H7 (cell line): ENCODE data around the gene VPS16. TPM values are rescaled to one million over a fixed set of nuclear protein-coding genes. Genes with fewer than 3 reads are reported as not detected.
A peak's percentile ranks its signal among the peaks of the same experiment; 100 is the strongest.

Experiments used
- DNase-seq: peaks from one replicate; pipeline ENCODE4 v3.0.0; 2012
- H3K27me3 ChIP-seq: 2 replicates; pipeline ENCODE4 v1.6.0; 2011; ENCODE audit warnings: mild to moderate bottlenecking, low read length; ENCODE audit not compliant: control insufficient read depth, insufficient read depth
- H3K36me3 ChIP-seq: replicated peaks from 2 replicates; pipeline ENCODE4 v1.5.1; 2011; ENCODE audit warnings: low read length; ENCODE audit not compliant: control insufficient read depth, insufficient read depth
- H3K4me3 ChIP-seq: 2 replicates; pipeline ENCODE4 v1.5.1; 2011; ENCODE audit warnings: low read depth, mild to moderate bottlenecking, control low read depth, low read length, moderate library complexity; ENCODE audit not compliant: insufficient read depth
- total RNA-seq: library from RNA; depleted of rRNA; stranded (reverse); fragments of >200 nt; shearing (Covaris generic); gene quantifications from 2 replicates; pipeline ENCODE4 v1.2.3, GENCODE V29; 2014

The VPS16 gene
- total RNA-seq, 1 experiment from 2014 or later = 27.5 TPM

DNA sequence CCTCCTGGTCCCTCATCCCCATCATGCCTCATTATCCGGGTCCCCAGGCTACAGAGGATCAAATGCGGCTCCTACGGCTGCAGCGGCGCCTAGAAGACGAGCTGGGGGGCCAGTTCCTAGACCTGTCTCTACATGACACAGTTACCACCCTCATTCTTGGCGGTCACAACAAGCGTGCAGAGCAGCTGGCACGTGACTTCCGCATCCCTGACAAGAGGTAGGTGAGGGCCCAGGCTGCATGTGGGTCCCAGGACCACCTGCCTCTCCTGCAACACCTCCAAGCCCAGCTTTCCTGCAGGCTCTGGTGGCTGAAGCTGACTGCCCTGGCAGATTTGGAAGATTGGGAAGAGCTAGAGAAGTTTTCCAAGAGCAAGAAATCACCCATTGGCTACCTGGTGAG, 24.6 kb downstream of the VPS16 start:
- no peak for DNase-seq
- Histone ChIP-seq H3K36me3 (no peaks in the 10 kb centered on the region), H3K4me3 (no peak overlapping the region), H3K27me3 (no peaks in the 10 kb centered on the region)

GRCh38 chr20:2865630-2866029, 25.1 kb downstream of the VPS16 start:
- H3K27me3 ChIP-seq = no peaks in the 10 kb centered on the region; the same call in 1 of the 2 replicates
- H3K4me3 ChIP-seq = no peak overlapping the region
- no peaks in the 10 kb centered on the region for H3K36me3 ChIP-seq
- peak; percentile 77 for DNase-seq

GRCh38 chr20:2866236-2866635, 25.7 kb downstream of the VPS16 start:
- H3K36me3 ChIP-seq = no peaks in the 10 kb centered on the region
- DNase-seq = no peak
- no peak overlapping the region for H3K4me3 ChIP-seq
- H3K27me3 ChIP-seq = peaks cover 4% of the 10 kb centered on the region; the same call in 1 of the 2 replicates

GRCh38 chr20:2867081-2867864, 26.7 kb downstream of the VPS16 start:
- Histone ChIP-seq H3K27me3 (peaks cover 13% of the 10 kb centered on the region), H3K36me3 (no peaks in the 10 kb centered on the region), H3K4me3 (no peak overlapping the region)
- no peak for DNase-seq

DNA sequence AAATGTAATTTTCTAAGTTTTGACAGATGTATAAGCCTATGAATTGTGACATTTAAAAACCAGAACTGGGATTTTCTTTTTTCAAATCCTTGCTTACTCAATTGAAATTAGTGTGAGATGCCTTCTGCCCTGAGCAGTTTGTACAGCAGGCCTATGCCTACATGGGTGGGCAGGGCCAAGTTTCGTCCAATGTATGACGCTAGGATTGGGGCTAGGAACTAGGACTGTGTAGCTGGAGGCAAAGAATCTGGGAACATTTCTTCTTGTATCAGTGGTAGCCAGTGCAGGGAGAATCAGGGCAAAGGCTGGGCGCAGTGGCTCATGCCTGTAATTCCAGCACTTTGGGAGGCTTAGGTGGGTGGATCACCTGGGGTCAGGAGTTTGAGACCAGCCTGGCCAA, 28.8 kb downstream of the VPS16 start:
- no peaks in the 10 kb centered on the region for H3K36me3 ChIP-seq
- peaks cover 20% of the 10 kb centered on the region for H3K27me3 ChIP-seq
- DNase-seq = no peak
- no peak overlapping the region for H3K4me3 ChIP-seq

GRCh38 chr20:2871111-2871465, 30.5 kb downstream of the VPS16 start:
- no peak for DNase-seq
- peaks cover 20% of the 10 kb centered on the region for H3K27me3 ChIP-seq
- H3K36me3 ChIP-seq = no peaks in the 10 kb centered on the region
- H3K4me3 ChIP-seq = no peak overlapping the region

- no peaks in the 10 kb centered on the region for H3K36me3 ChIP-seq
- H3K27me3 ChIP-seq = peaks cover 20% of the 10 kb centered on the region
- H3K4me3 ChIP-seq = peak overlapping the region; percentile 69
- DNase-seq = peak; percentile 70
Observed at GRCh38 chr20:2871661-2872458, 31.3 kb downstream of the VPS16 start.

DNA sequence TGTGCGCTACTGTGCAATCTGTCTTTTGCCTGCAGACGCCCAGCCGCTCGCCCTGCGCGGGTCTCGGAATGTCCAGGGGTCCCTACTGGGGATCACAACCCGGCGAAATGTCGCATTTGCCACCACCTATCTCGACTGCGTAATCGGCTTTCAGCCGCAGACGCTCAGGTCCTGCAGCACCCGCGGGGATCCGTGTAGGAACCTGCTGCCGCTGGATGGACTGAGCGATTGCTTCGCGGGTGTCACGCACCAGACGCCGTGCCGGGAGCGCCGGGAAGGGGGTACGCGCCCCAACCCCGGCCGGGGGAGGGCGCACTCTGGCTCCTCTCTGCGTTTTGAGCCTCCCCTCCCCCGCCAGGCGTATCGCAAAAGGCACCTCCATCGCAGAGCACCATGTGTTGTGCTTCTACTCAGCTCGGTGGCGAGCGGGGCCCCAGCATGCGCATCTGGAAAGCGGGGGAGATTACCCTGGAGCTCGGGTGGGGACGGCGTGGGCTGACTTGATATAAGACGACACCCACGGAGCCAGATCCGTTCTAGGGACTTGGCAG, 32.0 kb downstream of the VPS16 start:
- Histone ChIP-seq H3K36me3 (no peaks in the 10 kb centered on the region), H3K27me3 (peaks cover 20% of the 10 kb centered on the region)
- DNase-seq = peak; percentile 85

DNA sequence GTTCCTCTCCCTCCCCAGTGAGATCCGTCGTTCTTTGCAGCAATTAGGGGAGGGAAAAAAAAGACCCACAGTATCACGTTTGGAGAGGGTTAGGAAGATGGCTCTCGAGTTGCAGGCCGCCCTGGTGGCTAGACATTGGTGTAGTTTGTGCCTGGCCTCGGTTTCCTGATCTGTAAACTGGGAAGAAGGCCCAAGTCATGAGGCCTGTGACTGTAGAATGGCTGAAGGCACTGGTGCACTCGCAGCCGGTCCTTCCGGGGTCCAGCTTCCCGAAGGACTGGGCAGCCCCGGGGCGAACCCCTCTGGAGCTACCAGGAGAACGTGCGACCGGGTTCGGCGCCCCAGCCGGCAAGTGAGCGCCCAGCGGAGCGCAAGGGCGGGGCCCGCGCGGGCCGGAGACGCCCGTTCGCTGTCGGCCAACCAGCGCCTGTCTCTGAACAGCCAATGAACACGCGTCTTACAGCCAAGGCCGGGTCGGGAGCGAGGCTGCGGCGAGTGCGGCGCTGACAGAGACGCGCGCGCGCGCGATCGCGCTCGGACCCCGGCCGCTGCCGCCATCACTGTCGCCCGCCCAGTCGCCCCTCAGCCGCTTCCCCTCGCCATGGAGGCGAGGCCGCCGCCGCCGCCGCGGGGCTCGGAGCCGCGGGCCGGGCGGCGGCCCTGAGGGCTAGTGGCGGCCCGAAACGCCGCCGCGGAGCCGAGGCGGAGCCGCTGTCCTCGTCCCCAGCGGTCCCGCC, 32.6 kb downstream of the VPS16 start, which contains the start of gene PTPRA:
PTPRA (plus strand) TSS at position 472 of the 737 bp plus-strand sequence. CDS start 90,797 bp downstream, outside the sequence.
- Histone ChIP-seq H3K4me3 (peak within 1 kb of the TSS; percentile 75), H3K36me3 (no peaks in the 10 kb centered on the region), H3K27me3 (peaks cover 20% of the 10 kb centered on the region)
- peak; percentile 97 for DNase-seq

More for the DNA sequence above, 32.0 kb downstream of the VPS16 start:
- peak overlapping the region; percentile 69 for H3K4me3 ChIP-seq

GRCh38 chr20:2873747-2874041, 33.1 kb downstream of the VPS16 start:
- H3K4me3 ChIP-seq = peak overlapping the region; percentile 75
- peak; percentile 88 for DNase-seq
- H3K36me3 ChIP-seq = no peaks in the 10 kb centered on the region
- H3K27me3 ChIP-seq = peaks cover 20% of the 10 kb centered on the region

DNA sequence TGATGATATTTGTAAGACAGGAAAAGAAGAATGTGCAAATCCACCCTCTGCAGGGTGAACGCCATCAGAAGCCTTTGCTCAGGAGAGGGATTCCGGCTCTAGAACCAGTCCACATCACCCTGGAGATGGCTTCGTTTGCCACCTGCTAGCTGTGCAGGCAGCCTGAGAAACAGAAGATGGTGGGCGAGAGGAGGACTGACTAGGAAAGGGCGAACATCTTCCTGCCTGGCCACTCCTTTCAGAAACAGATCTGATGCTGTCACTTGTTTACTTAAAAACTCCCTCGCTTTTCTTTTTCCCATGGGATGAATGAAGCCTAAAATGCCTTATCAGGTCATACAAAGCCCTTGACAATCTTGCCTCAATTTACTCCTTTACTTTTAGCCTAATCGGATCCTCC, 33.9 kb downstream of the VPS16 start:
- DNase-seq = no peak
- H3K36me3 ChIP-seq = no peaks in the 10 kb centered on the region
- H3K27me3 ChIP-seq = peaks cover 20% of the 10 kb centered on the region
- H3K4me3 ChIP-seq = peak overlapping the region; percentile 75

DNA sequence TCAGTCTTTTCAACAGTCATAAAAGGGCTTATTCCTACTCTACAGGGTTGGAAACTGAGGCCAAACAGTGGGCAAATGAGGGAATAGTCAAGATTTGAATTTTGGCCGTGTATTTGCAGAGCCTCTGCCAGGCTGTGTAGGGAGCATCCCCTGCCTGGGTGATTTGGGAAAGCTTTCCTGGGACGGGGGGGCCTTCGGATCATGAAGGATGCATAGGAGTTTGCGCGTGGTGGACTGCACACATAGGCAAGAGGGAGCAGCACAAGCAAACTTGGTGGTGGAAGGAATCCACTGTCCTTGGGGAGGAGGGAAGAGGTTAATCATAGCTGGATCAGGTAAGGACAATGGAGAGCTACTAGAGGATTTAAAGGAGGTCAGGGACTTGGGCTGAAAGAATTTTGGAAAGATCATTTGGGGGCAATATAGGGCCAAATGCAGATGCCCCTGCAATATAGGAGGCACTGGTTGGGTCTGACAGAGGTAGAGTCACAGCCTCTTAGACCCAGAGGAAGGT, 35.2 kb downstream of the VPS16 start:
- no peak overlapping the region for H3K4me3 ChIP-seq
- H3K27me3 ChIP-seq = peaks cover 20% of the 10 kb centered on the region
- no peaks in the 10 kb centered on the region for H3K36me3 ChIP-seq
- DNase-seq = no peak

DNA sequence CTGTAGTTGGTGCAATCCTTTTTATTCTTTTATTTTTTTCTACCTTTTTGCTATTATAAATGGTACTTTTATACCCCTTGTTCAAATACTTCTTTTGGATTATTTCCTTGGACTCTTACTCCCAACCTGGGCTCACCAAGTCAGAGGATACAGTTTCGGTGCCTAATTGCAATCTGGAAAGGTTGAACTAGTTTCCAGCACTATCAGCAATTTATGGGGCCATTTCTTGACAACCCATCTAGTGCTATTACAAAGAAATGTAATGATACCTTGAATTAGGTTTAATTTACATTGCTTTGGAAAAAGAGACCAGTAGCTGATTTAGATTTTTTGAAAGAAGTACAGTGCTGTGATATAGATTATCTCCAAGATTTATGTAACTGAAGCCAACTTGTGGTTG, 38.0 kb downstream of the VPS16 start:
- H3K36me3 ChIP-seq = no peaks in the 10 kb centered on the region
- no peak overlapping the region for H3K4me3 ChIP-seq
- no peak for DNase-seq
- H3K27me3 ChIP-seq = no peaks in the 10 kb centered on the region

DNA sequence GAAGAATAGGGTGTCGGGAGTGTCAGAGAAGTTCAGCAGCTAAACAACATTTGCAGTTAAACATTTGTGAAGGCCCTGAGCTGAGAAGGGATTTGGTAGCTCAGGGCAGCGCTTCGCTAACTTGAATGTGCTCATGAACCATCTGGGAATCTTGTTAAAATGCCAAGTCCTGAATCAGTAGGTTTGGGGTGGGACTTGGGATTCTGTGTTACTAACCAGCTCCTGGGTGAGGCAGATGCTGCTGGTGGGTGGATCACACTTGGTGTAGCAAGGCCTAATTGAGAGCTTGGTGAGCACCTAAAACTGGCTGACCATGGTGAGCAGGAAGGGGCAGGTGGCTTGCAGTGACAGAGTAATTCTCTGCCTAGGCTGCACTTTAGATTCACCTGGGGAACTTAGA, 38.6 kb downstream of the VPS16 start:
- no peaks in the 10 kb centered on the region for H3K27me3 ChIP-seq
- DNase-seq = no peak
- no peaks in the 10 kb centered on the region for H3K36me3 ChIP-seq
- H3K4me3 ChIP-seq = no peak overlapping the region
